ENCODE measurements around the gene GAS7. TPM values are rescaled to one million over a fixed set of nuclear protein-coding genes. Genes with fewer than 3 reads are reported as not detected.

The GAS7 gene
- total and polyA plus RNA-seq, 10 of the 15 experiments (the other 5 are each of a cell fraction or from before 2014, with no cell fraction given), result 2.3 to 53.4 (median 24.0) TPM

GRCh38 chr17:10059684-10060211, 138.7 kb downstream of the GAS7 start (continued):
- no peak for TF ChIP-seq ZBTB11 (CRISPR knock-in tag; IDR thresholded peaks at IDR 0.05)
- 0 out of 2 replicates have a peak, but pooled peaks have one; percentile 47 for TF ChIP-seq IRF4 (IDR thresholded peaks at IDR 0.05; ENCODE audit: low read depth, low read length)
- peak; percentile 5; the same call in 1 of the 2 replicates for TF ChIP-seq BCL11A (IDR thresholded peaks at IDR 0.05; ENCODE audit: low read depth, low read length)
- no peak for TF ChIP-seq CTCF (IDR thresholded peaks at IDR 0.05 in 2 of 3, conservative IDR thresholded peaks at IDR 0.05 in 1 of 3; ENCODE audit: control insufficient read depth in 2 of 3, extremely low read depth in 1 of 3, insufficient read depth in 1 of 3, low read depth in 3 of 3, low read length in 3 of 3)
- peak; percentile 66 for TF ChIP-seq JUNB (IDR thresholded peaks at IDR 0.05)
- TF ChIP-seq MEF2A (IDR thresholded peaks at IDR 0.05; ENCODE audit: insufficient read depth, low read depth, low read length), result peak; percentile 75
- peak; percentile 21 to 84; a peak in 2 of 4 replicates for TF ChIP-seq EP300 (IDR thresholded peaks at IDR 0.05; ENCODE audit: borderline replicate concordance in 1 of 2, control insufficient read depth in 1 of 2, low read depth in 2 of 2, low read length in 2 of 2)
- TF ChIP-seq PAX5 (IDR thresholded peaks at IDR 0.05; ENCODE audit: borderline replicate concordance, low read depth, low read length), result peak; percentile 40; the same call in 1 of the 2 replicates
- TF ChIP-seq EED (IDR thresholded peaks at IDR 0.05; ENCODE audit: low read depth), result peak; percentile 87
- TF ChIP-seq POU2F2 (IDR thresholded peaks at IDR 0.05; ENCODE audit: borderline replicate concordance, low read depth, low read length), result peak; percentile 99
- TF ChIP-seq EGR1 (IDR thresholded peaks at IDR 0.05; ENCODE audit: borderline replicate concordance in 1 of 2, low read depth in 2 of 2, low read length in 2 of 2), result no peak
- TF ChIP-seq ETV6 (conservative IDR thresholded peaks at IDR 0.05 in 1 of 2, IDR thresholded peaks at IDR 0.05 in 1 of 2; ENCODE audit: borderline replicate concordance in 1 of 2, low read depth in 1 of 2), result peak in 1 of 2 experiments; percentile 58; a peak in 1 of 4 replicates
- no peak for TF ChIP-seq PRDM15 (CRISPR knock-in tag; IDR thresholded peaks at IDR 0.05)
- TF ChIP-seq NR2C1 (IDR thresholded peaks at IDR 0.05), result no peak
- TF ChIP-seq TARDBP (IDR thresholded peaks at IDR 0.05; ENCODE audit: borderline replicate concordance), result no peak
- TF ChIP-seq USF2 (IDR thresholded peaks at IDR 0.05; ENCODE audit: borderline replicate concordance, low read depth, low read length), result no peak
- TF ChIP-seq RCOR1 (conservative IDR thresholded peaks at IDR 0.05; ENCODE audit: low read depth, low read length), result no peak
- peak; percentile 61; the same call in 1 of the 2 replicates for TF ChIP-seq NFIC (IDR thresholded peaks at IDR 0.05; ENCODE audit: low read depth, low read length)
